SK-N-MC (cell line): ENCODE data around the gene RPUSD1.

Source experiments
- DNase-seq: peaks from one replicate; pipeline ENCODE4 v3.0.0-alpha.2; 2011; ENCODE audit warnings: low read depth, low spot score
- H3K27ac ChIP-seq: fragments of 200-600 bp; sonication (generic); 2 replicates; pipeline ENCODE4 v1.5.1; 2016; ENCODE audit warnings: mixed run types
- H3K36me3 ChIP-seq: fragments of 200-600 bp; sonication (generic); 2 replicates; pipeline ENCODE4 v1.6.1; 2017; ENCODE audit warnings: antibody characterized with exemption, low read length, mixed read lengths; ENCODE audit not compliant: insufficient read depth
- H3K4me3 ChIP-seq: fragments of 200-600 bp; sonication (generic); 2 replicates; pipeline ENCODE4 v1.5.1; 2016
- H3K9ac ChIP-seq: fragments of 200-600 bp; sonication (generic); 2 replicates; pipeline ENCODE4 v1.8.0; 2017; ENCODE audit warnings: mixed run types, mixed read lengths; ENCODE audit not compliant: insufficient read length
- H3K9me3 ChIP-seq: fragments of 200-600 bp; sonication (generic); 2 replicates; pipeline ENCODE4 v1.6.1; 2017; ENCODE audit warnings: low read depth, mild to moderate bottlenecking, antibody characterized with exemption, low read length, moderate library complexity, mixed read lengths
- EZH2 ChIP-seq: fragments of 200-600 bp; sonication (generic); IDR thresholded peaks from one replicate; pipeline ENCODE4 v1.6.1; 2017; ENCODE audit warnings: antibody characterized with exemption
- FOXP2 ChIP-seq: optimal IDR thresholded peaks from 2 replicates; pipeline ENCODE3; 2011; ENCODE audit warnings: mild to moderate bottlenecking, moderate library complexity; ENCODE audit not compliant: insufficient read depth; ENCODE audit errors: extremely low read length, control extremely low read depth
- POLR2AphosphoS5 ChIP-seq: IDR thresholded peaks from 2 replicates; pipeline ENCODE4 v1.6.1; 2012; ENCODE audit warnings: mild to moderate bottlenecking, low read depth, low read length, borderline replicate concordance

The RPUSD1 gene

GRCh38 chr16:813204-813915 lies 25.2 kb upstream of the RPUSD1 start:
- Histone ChIP-seq H3K9ac (no peak overlapping the region), H3K9me3 (no peaks in the 10 kb centered on the region), H3K36me3 (no peaks in the 10 kb centered on the region), H3K4me3 (no peak overlapping the region), H3K27ac (no peak overlapping the region)
- TF ChIP-seq EZH2 (no peak), FOXP2 (no peak), POLR2AphosphoS5 (no peak)
- DNase-seq: no peak

GRCh38 chr16:808085-808386 lies 19.9 kb upstream of the RPUSD1 start:
- H3K27ac ChIP-seq: no peak overlapping the region
- no peak for DNase-seq
- peak overlapping the region; percentile 88 for H3K4me3 ChIP-seq
- no peaks in the 10 kb centered on the region for H3K9me3 ChIP-seq
- H3K9ac ChIP-seq: peak overlapping the region; percentile 77
- H3K36me3 ChIP-seq: no peaks in the 10 kb centered on the region
- no peak for TF ChIP-seq FOXP2
- TF ChIP-seq EZH2: no peak
- TF ChIP-seq POLR2AphosphoS5: no peak

GRCh38 chr16:807347-808084 lies 19.3 kb upstream of the RPUSD1 start:
- no peak for TF ChIP-seq EZH2
- peak; percentile 42; the same call in 1 of the 2 replicates for TF ChIP-seq POLR2AphosphoS5
- TF ChIP-seq FOXP2: no peak
- no peaks in the 10 kb centered on the region for H3K9me3 ChIP-seq
- no peak for DNase-seq
- H3K4me3 ChIP-seq: peak overlapping the region; percentile 88
- H3K36me3 ChIP-seq: no peaks in the 10 kb centered on the region
- peak overlapping the region; percentile 79 for H3K9ac ChIP-seq
- H3K27ac ChIP-seq: no peak overlapping the region

DNA sequence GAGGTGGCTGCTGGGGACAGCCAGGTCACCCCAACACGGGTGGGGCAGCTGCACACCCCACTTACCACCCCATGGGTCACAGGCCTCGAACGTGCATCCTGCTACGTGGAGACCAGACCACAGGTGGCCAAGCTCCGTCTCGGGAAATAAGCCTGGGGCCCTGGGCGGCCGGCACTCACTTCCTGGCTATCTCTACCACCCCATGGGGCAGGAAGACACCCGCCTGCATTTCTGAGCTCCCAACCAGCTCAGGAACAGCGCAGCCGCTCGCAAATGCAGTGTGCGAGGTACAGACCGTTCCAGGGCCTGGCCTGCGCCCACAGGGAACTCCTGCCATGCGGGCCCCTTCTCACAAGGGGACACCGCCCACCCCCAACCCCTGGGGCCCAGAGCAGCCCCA lies 17.3 kb upstream of the RPUSD1 start:
- H3K9ac ChIP-seq: no peak overlapping the region
- no peak overlapping the region for H3K27ac ChIP-seq
- H3K36me3 ChIP-seq: no peaks in the 10 kb centered on the region
- TF ChIP-seq FOXP2 (no peak), POLR2AphosphoS5 (no peak), EZH2 (no peak)
- H3K4me3 ChIP-seq: no peak overlapping the region
- no peak for DNase-seq
- no peaks in the 10 kb centered on the region for H3K9me3 ChIP-seq

DNA sequence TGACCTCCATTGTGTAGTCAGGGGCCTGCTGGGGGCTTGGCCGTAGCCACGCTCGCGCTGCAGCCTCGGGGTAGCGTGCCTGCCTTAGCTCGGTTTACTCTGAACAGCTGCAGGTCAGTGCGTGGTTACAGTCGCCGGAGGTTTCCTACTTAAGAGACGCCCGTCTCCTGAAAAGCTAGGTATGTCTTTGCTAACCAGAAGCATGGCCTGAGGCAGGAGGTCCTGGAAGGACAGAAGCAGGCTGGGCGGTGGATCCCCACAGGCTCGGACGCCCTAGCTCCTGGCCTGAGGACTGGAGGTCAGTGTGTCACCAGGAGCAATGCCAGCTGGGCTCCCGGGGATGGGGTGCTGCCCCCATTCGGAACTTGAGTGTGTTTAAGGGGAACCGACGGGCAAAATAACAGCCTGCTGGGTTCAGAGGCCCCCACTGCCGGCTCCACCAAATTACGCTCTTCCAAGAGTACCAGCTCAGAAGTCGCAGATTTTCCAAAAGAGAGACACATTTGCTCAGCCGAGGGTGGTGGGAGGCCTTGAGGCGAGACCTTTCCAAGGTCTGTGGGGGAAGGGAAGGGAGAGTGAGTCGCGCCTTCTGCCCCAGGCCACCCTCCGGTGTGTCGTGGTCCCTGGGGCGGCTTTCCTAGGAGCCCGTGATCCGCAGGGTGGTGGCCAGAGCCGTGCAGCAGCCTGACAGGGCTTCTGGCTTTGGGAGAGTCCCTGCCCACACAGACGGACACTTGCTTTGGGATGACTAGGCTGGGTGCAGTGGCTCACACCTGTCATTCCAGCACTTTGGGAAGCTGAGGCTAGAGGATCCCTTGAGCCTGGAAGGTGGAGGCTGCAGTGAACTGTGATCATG lies 16.2 kb upstream of the RPUSD1 start:
- no peak for TF ChIP-seq FOXP2
- no peak for TF ChIP-seq EZH2
- no peak for TF ChIP-seq POLR2AphosphoS5

DNA sequence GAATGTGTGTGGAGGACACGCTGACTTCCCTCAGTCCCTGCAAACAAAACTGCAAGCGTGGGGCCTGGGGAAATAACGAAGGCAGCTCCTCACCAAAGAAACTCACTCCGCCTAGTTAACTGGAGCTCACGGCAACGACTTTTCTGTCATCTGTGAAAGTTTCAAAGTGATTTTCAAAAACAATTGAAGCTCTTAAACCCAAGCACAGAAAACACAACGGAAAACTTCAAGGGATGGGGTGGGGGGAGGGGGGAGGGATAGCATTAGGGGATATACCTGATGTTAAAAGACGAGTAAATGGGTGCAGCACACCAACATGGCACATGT lies 15.5 kb upstream of the RPUSD1 start:
- H3K36me3 ChIP-seq: no peaks in the 10 kb centered on the region
- no peaks in the 10 kb centered on the region for H3K9me3 ChIP-seq
- no peak for DNase-seq
- no peak for TF ChIP-seq FOXP2
- no peak for TF ChIP-seq EZH2
- no peak for TF ChIP-seq POLR2AphosphoS5
- no peak overlapping the region for H3K4me3 ChIP-seq
- no peak overlapping the region for H3K27ac ChIP-seq
- H3K9ac ChIP-seq: no peak overlapping the region

More for the DNA sequence above, 16.2 kb upstream of the RPUSD1 start:
- H3K9me3 ChIP-seq: no peaks in the 10 kb centered on the region
- no peak overlapping the region for H3K4me3 ChIP-seq
- no peak for DNase-seq
- H3K27ac ChIP-seq: no peak overlapping the region
- H3K9ac ChIP-seq: no peak overlapping the region
- no peaks in the 10 kb centered on the region for H3K36me3 ChIP-seq

DNA sequence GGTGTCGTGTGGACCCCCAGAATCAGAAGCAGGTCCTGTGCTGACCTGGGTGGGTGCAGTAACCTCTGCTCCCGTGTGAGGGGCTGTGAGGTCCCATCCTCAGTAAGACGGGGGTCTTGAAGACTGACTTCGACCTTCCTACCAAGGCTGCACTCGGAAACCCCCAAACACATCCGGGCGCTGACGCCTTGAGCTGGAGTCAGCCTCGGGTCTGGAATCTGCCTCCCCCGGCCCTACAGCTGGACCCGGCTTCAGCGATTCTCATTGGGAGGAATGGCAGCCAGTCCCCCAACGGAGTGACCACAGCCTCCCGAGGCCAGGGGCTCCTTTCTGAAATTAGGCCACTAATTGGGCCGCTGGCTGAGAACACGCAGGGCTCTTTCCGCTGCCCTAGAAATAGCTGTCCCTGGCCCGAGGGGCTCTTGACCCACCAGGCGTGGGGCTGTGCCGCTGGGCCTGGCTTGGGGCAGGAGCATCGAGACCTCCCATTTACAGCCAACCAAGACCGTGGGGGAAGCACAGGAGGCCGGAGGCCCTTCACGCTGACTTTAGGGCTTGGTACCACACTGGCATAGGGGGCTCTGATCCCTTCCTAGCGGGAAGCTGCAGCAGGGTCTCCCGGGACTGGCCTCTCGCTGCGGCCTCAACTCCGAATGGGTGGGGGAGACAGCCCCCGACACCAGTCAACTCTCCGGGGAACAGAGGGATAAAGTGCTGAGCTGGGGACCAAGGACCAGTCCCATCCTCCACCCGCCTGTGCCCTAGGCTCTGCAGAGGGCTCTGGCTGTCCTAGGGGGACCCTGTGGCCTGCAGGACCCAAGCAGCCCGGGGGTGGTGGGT lies 15.0 kb upstream of the RPUSD1 start:
- H3K9me3 ChIP-seq: no peaks in the 10 kb centered on the region
- no peaks in the 10 kb centered on the region for H3K36me3 ChIP-seq
- no peak overlapping the region for H3K4me3 ChIP-seq
- H3K27ac ChIP-seq: no peak overlapping the region
- DNase-seq: no peak
- no peak overlapping the region for H3K9ac ChIP-seq
- TF ChIP-seq POLR2AphosphoS5 (no peak), FOXP2 (no peak), EZH2 (no peak)
